Activated CD4-positive, CD25-positive, alpha-beta regulatory T cell treated with anti-CD3 and anti-CD28 coated beads, Interleukin-2, amount 50 U/mL, for 16 hours (primary cell): ENCODE data around the gene TTC31.
A peak's percentile ranks its signal among the peaks of the same experiment; 100 is the strongest.
"Not testable (repeated sequence)": the region's sequence is repeated elsewhere in the genome, so short reads cannot be mapped to it uniquely, and the experiment has no call there.

ENCODE experiments used
- DNase-seq: peaks from one replicate; pipeline ENCODE4 v3.0.0-alpha.2; 2020; ENCODE audit warnings: low read depth, low spot score

Gene TTC31

GRCh38 chr2:74457129-74457548, 25.7 kb upstream of the TTC31 start:
- no peak for DNase-seq

GRCh38 chr2:74457549-74458131, 25.2 kb upstream of the TTC31 start:
- DNase-seq = peak; percentile 61

- peak; percentile 99 for DNase-seq
Measured at GRCh38 chr2:74458132-74458937, 24.5 kb upstream of the TTC31 start, which contains the start of gene WBP1. TSS of gene WBP1 (plus strand) at chr2:74458438. CDS start at chr2:74458603, 165 bp downstream.

GRCh38 chr2:74458938-74459363, 23.9 kb upstream of the TTC31 start:
- DNase-seq = no peak

GRCh38 chr2:74459503-74460118, 23.3 kb upstream of the TTC31 start:
- not testable (repeated sequence) for DNase-seq

- not testable (repeated sequence) for DNase-seq
Measured at GRCh38 chr2:74460187-74460586, 22.7 kb upstream of the TTC31 start.

- no peak for DNase-seq
Measured at GRCh38 chr2:74461187-74462053, 21.5 kb upstream of the TTC31 start.

- DNase-seq = no peak
Measured at GRCh38 chr2:74462054-74462785, 20.7 kb upstream of the TTC31 start.

GRCh38 chr2:74462786-74463105, 20.1 kb upstream of the TTC31 start:
- no peak for DNase-seq

- no peak for DNase-seq
Measured at GRCh38 chr2:74464406-74464805, 18.5 kb upstream of the TTC31 start.

GRCh38 chr2:74470742-74471141, 12.1 kb upstream of the TTC31 start:
- DNase-seq = not testable (repeated sequence)

- DNase-seq = no peak
Measured at GRCh38 chr2:74471332-74472065, 11.4 kb upstream of the TTC31 start.

GRCh38 chr2:74472086-74472944, 10.6 kb upstream of the TTC31 start, which contains the start of gene MRPL53:
TSS of gene MRPL53 (minus strand) at chr2:74472680. CDS start at chr2:74472660, 20 bp downstream.
- peak; percentile 93 for DNase-seq

- no peak for DNase-seq
Measured at GRCh38 chr2:74472945-74473258, 10.0 kb upstream of the TTC31 start.

GRCh38 chr2:74474481-74474880, 8.4 kb upstream of the TTC31 start:
- no peak for DNase-seq

GRCh38 chr2:74474899-74475298, 8.0 kb upstream of the TTC31 start:
- no peak for DNase-seq

GRCh38 chr2:74481431-74481830, 1.4 kb upstream of the TTC31 start:
- no peak for DNase-seq

GRCh38 chr2:74481961-74482800, 700 bp upstream of the TTC31 start:
- peak; percentile 16 for DNase-seq
